Ecto neural progenitor cell (in vitro differentiated cells): ENCODE results near the gene ZNF320.
"Not testable (repeated sequence)": the region's sequence is repeated elsewhere in the genome, so short reads cannot be mapped to it uniquely, and the experiment has no call there.

Experiments
- DNase-seq: peaks from one replicate; pipeline ENCODE4 v3.0.0-alpha.2; 2018; ENCODE audit warnings: low spot score

ZNF320 gene

DNA sequence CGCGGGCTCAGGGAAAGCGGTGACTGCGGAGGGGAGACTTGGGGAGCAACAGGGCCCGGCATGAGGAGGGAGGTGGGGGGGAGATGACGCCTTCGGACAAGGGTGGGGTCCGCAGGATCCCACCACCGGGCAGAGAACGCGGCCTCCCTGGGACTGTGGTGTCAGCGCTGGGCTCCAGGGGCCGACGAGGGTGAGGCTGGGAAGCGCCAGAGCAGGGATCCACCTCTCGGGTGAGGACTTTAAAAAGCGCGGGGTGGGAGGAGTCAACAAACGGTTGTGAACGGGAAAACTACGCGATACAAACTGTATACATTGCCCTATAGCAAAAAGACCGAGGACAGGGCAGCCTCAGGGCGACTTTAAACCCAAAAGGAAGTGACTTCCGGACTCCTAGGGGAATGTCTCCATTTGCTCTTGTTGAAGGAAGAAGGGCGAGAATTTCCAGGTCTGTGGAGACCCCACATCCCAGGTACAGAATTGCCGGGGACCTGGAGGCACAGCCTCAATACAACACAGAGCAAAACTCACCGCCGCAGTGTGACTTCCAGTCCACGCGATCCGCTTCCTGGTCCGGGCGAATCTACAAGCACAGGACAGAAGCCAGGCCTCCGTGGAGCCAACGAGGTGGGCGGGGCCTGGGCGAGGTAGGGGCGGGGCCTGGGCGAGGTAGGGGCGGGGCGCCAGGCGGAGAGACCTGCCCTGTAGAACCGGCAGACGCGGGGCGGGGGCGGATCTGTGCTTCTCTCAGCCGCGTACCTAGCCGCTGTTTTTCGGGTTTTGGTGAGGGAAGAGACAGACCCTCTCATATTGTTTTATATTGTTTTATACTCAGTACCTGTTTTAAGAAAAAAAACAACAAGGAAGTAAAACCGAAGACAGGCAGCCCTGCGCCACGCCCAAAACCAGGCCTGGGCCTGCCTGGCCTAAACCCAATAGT, 25.7 kb upstream of the ZNF320 start, which contains the start of gene ZNF888:
ZNF888 (minus strand) TSS at position 588 of the 937 bp plus-strand sequence. CDS start 5,555 bp downstream, outside the sequence.
- DNase-seq, result peak; percentile 93

DNA sequence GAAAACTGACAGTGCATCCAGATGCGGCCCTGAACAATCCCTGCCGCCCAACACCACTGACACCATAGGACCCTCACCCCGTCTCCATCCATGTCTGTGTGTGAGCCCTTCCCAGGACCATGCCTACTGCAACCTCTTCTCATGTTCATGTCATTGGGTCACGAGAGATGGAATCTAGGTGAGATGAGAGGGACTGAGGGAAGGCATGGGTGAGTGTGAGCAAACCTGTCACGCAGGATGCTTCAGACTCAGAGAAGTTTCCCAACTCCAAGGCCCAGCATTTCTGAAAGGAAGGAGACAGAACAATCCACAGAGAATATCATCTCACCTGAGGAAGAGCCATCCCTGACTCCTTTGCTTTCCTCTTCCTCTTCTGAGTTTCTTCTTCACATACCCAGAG, 20.1 kb upstream of the ZNF320 start:
- DNase-seq, result no peak

- no peak for DNase-seq
Observed at GRCh38 chr19:52910648-52911047, 13.2 kb upstream of the ZNF320 start.

DNA sequence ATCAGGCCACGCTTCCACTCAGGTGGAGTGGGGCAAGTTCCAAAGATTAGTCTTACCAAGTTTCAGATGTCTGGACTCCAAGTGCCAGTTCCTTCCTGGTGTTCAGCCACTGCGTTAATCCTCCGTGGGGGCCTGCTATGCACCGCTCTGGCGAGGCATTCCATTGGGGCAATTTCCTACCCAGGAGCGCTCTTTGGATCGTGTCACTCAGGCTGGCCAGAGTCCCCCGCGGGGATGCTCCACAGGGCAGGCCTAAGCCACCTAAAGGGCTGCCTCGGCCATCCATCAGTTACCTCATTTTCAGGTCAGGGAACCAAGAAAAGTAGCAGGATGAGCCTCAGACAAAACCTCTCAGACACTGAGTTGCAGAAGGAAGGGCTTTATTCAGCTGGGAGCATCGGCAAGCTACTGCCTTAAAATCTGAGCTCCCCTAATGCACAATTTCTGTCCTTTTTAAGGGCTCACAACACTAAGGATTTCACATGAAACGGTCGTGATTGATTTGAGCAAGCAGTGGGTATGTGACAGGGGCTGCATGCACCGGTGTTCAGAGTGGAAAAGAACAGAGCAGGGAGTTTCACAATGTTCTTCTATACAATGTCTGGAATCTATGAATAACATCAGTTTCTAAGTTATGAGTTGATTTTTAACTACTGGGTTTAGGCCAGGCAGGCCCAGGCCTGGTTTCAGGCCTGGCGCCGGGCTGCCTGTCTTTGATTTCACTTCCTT, 6.8 kb upstream of the ZNF320 start:
- DNase-seq, result not testable (repeated sequence)

DNA sequence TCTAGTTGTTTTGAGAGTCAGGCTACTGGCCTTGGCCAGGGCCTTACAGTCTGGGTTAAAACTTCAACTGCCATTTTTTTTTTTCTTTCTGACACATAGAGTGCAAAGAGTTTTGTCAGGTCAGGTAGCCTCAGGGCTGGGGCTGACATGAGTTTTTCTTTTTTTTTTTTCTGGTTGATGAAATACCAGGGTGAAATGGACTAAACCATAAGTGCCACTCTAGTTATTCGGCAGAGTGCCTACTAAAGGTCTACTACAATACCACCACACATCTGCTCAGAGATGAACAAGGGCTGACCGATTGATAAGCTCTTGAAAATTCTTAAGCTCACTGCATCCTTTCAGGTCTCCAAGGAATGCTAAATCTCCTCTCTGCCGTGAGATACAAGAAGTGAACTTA, 4.4 kb upstream of the ZNF320 start:
- no peak for DNase-seq

- DNase-seq, result not testable (repeated sequence)
Observed at GRCh38 chr19:52898596-52898995, 1.2 kb upstream of the ZNF320 start.

DNA sequence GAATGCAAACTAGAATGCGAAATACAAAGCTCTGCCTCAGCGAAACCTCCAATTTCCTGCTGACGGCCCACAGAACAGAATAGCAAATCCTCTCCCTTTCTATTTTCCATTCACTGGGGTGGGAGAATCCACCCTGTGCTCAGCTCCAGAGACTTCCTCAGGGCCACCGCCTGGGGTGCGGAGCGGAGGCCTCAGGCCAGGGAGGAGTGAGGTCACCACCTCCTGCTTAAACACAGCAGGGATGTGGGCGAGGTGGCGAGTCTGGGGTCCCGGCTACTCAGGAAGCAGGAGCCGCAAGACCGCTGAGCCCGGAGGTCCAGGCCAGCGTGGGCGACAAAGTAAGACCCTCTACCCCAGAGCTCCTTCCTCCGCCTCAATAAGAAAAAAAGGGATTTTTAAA, 666 bp upstream of the ZNF320 start:
- DNase-seq, result peak; percentile 58

DNA sequence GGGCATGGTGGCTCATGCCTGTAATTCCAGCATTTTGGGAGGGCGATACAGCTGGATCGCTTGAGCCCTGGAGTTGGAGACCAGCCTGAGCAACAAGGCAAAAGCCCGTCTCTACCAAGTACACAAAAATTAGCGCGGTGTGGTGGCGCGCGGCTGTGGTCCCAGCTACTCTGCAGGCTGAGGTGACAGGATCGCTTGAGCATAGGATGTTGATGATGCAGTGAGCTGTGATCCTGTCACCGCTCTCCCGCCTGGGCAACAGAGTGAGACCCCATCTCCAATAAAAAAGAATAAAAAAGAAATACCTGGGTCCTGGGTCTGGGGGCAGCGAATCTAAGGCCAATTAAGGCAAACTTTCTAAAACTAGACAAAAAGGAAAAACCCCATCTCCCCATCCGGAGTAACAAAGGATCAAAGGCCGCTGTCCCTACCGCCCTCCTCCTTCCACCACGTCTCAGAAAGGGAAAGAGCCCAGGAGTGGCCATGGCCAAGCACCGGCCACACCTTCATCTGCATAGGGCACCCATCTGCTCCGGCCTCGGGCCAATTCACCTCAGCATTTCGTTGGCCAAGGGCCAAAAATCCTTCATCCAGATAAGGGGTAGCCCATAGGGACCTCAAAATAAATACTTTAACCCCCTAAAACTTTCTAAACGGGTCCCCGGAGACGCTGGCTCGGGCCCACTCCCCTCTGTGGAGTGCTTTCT, 851 bp downstream of the ZNF320 start:
- no peak for DNase-seq

DNA sequence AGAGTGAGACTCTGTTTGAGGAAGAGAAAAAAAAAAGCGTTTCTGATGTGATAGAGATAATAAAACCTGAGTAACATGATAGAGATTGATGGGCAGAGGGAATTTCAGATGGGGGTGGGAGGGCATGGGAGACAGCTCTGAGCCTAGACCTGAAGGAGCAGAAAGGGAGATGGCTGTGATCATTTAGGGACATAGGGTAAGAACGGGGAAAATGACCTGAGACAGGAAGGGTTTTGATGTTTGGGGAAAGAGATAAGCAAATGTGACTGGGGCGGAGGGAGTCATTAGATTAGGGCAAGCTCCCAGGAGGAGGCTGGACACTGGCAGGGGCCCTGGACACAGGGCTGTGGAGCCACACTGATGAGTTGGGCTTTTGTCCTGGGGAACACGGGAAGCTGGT, 6.1 kb downstream of the ZNF320 start:
- no peak for DNase-seq

- DNase-seq, result no peak
Observed at GRCh38 chr19:52889931-52890330, 7.5 kb downstream of the ZNF320 start.

GRCh38 chr19:52889076-52889475, 8.4 kb downstream of the ZNF320 start:
- DNase-seq, result no peak

GRCh38 chr19:52880895-52881389, 16.5 kb downstream of the ZNF320 start:
- DNase-seq, result no peak

- DNase-seq, result not testable (repeated sequence)
Observed at GRCh38 chr19:52872996-52873395, 24.4 kb downstream of the ZNF320 start.

GRCh38 chr19:52871466-52871865, 26.0 kb downstream of the ZNF320 start:
- no peak for DNase-seq

DNA sequence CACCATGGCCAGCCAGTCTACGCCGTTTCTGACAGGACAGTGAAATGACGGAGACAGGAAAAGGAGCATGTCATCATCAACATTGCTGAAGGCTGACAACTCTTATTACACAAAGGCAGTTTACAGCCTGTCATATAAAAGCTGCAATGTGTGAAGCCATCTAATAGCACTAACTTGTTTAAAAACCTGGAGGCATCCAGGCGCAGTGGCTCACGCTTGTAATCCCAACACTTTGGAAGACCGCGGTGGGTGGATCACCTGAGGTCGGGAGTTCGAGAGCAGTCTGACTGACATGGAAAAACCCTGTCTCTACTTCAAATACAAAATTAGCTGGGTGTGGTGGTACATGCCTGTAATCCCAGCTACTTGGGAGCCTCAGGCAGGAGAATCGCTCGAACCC, 29.4 kb downstream of the ZNF320 start:
- not testable (repeated sequence) for DNase-seq

- peak; percentile 80 for DNase-seq
Observed at GRCh38 chr19:52857378-52858191, 39.9 kb downstream of the ZNF320 start, which contains the start of gene ZNF468. Gene ZNF468 (minus strand): TSS chr19:52857619. CDS start chr19:52854272, 3,347 bp downstream.

GRCh38 chr19:52856540-52857377, 40.7 kb downstream of the ZNF320 start:
- DNase-seq, result not testable (repeated sequence)
